Measurements from ENCODE around the gene ARNT2. TPM values are rescaled to one million over a fixed set of nuclear protein-coding genes. Genes with fewer than 3 reads are reported as not detected.

The ARNT2 gene
- total RNA-seq, 1 experiment from 2014 or later = 3.6 TPM

DNA sequence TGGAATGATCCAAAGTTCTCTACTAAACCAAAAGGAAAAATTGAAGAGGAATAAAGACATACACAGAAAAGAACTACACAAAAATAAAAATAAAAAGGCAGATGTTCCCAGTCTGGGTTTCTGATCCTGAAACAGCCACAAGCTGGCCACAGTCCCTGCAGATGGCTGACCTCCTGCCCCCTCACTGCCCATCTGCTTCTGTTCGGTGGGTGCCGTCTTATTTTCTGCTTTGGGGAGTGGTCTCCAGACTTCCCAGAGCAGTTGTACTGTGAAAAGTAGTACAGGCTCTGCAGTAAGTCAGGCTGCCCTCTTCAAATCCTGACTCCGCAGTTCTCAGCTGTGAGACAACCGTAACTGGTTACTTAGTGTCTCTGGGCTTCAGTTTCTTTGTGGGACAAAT lies 94.5 kb downstream of the ARNT2 start:
- Mint-ChIP-seq H3K4me3 (ENCODE audit: low read depth, unreplicated experiment) (no peak overlapping the region), H3K36me3 (ENCODE audit: insufficient read depth, unreplicated experiment) (no peaks in the 10 kb centered on the region), H3K27ac (ENCODE audit: unreplicated experiment) (no peak overlapping the region), H3K9me3 (ENCODE audit: low read depth, unreplicated experiment) (peaks cover 3% of the 10 kb centered on the region), H3K4me1 (ENCODE audit: low read depth, unreplicated experiment) (peaks cover 25% of the 10 kb centered on the region), H3K27me3 (ENCODE audit: unreplicated experiment) (peaks cover 18% of the 10 kb centered on the region)
- intact Hi-C loops (cut with micrococcal nuclease; ENCODE audit: unreplicated experiment) = no loop called here
- TF ChIP-seq, protein P1, sequence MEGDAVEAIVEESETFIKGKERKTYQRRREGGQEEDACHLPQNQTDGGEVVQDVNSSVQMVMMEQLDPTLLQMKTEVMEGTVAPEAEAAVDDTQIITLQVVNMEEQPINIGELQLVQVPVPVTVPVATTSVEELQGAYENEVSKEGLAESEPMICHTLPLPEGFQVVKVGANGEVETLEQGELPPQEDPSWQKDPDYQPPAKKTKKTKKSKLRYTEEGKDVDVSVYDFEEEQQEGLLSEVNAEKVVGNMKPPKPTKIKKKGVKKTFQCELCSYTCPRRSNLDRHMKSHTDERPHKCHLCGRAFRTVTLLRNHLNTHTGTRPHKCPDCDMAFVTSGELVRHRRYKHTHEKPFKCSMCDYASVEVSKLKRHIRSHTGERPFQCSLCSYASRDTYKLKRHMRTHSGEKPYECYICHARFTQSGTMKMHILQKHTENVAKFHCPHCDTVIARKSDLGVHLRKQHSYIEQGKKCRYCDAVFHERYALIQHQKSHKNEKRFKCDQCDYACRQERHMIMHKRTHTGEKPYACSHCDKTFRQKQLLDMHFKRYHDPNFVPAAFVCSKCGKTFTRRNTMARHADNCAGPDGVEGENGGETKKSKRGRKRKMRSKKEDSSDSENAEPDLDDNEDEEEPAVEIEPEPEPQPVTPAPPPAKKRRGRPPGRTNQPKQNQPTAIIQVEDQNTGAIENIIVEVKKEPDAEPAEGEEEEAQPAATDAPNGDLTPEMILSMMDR (IDR thresholded peaks at IDR 0.05; ENCODE audit: unreplicated experiment) = no peak
- BruUV-seq (replicated peaks) = no TSS peak
- CTCF ChIA-PET = no interaction called here
- no peak for DNase-seq

DNA sequence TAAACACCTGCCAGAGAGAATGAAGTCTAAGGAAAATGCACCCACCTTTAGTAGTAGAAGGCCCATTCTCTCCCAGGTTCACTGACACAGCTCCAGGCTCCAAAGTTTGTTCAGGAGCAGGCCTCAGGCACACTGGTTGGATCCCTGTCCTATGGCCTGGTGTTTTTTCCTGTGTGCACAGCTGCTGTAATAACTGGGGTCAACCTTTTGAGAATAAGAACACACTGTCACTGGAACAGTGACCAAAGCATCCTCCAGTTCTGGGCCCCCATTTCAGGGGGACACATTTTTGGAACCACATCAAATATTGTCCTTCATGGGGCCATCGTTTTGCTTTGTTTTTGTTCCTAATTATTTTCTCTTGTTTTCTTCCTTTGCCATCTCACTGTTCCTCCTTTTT lies 95.8 kb downstream of the ARNT2 start:
- BruUV-seq (replicated peaks) = no TSS peak
- CTCF ChIA-PET = interaction anchor here (0.7 kb wide), 1 partner anchor 276 kb away, joined by 3 read pairs; no protein-coding TSS in a partner anchor
- intact Hi-C loops (cut with micrococcal nuclease; ENCODE audit: unreplicated experiment) = no loop called here
- Mint-ChIP-seq H3K36me3 (ENCODE audit: insufficient read depth, unreplicated experiment) (no peaks in the 10 kb centered on the region), H3K27ac (ENCODE audit: unreplicated experiment) (no peak overlapping the region), H3K9me3 (ENCODE audit: low read depth, unreplicated experiment) (peaks cover 3% of the 10 kb centered on the region), H3K4me3 (ENCODE audit: low read depth, unreplicated experiment) (no peak overlapping the region), H3K27me3 (ENCODE audit: unreplicated experiment) (peaks cover 30% of the 10 kb centered on the region), H3K4me1 (ENCODE audit: low read depth, unreplicated experiment) (peaks cover 11% of the 10 kb centered on the region)
- TF ChIP-seq, protein P1 (IDR thresholded peaks at IDR 0.05; ENCODE audit: unreplicated experiment) = no peak
- DNase-seq = no peak

DNA sequence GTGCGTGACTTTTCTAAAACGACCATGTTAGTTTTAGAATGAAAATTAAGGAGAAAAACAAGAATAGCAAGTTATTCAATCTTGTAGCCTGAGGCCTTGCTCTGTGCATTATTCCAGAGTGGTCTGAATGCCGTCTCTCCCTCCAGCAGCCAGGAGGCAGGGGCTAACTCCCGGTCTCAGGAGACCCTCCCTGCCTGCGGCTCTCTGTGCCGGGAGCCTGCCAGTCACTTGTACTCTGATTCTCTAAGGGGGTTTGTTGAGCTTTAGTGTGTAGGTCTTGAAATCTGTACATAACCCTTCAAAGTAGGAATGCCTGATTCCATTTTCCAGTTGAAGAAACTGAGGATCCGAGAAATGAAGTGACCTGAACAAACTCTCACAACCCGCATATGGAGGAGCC lies 97.3 kb downstream of the ARNT2 start:
- intact Hi-C loops (cut with micrococcal nuclease; ENCODE audit: unreplicated experiment) = no loop called here
- no TSS peak for BruUV-seq (replicated peaks)
- Mint-ChIP-seq H3K36me3 (ENCODE audit: insufficient read depth, unreplicated experiment) (no peaks in the 10 kb centered on the region), H3K27ac (ENCODE audit: unreplicated experiment) (no peak overlapping the region), H3K4me3 (ENCODE audit: low read depth, unreplicated experiment) (no peak overlapping the region), H3K4me1 (ENCODE audit: low read depth, unreplicated experiment) (no peaks in the 10 kb centered on the region), H3K9me3 (ENCODE audit: low read depth, unreplicated experiment) (peaks cover 3% of the 10 kb centered on the region), H3K27me3 (ENCODE audit: unreplicated experiment) (peaks cover 30% of the 10 kb centered on the region)
- CTCF ChIA-PET = no interaction called here
- TF ChIP-seq, protein P1 (IDR thresholded peaks at IDR 0.05; ENCODE audit: unreplicated experiment) = no peak
- no peak for DNase-seq

DNA sequence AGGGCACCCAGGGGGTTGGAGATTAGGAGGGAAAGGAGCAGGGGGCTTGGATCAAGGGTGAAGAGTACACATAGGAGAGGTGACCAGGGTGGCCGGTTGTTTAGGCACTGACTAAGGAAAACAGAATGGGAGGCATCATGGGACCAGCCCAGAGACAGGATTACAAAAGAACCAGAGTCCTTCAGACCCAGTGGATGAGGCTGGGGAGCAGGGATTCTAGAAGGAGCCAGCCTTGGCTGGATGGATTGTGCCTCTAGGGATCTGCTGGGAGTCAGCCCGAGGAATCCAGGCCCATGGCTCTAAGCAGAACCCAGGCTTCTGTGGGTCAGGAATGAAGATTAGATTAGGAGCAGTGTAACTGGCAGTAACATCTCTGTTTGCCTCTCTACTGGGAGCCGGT lies 98.6 kb downstream of the ARNT2 start:
- Mint-ChIP-seq H3K4me3 (ENCODE audit: low read depth, unreplicated experiment) (no peak overlapping the region), H3K27me3 (ENCODE audit: unreplicated experiment) (peaks cover 30% of the 10 kb centered on the region), H3K27ac (ENCODE audit: unreplicated experiment) (no peak overlapping the region), H3K36me3 (ENCODE audit: insufficient read depth, unreplicated experiment) (no peaks in the 10 kb centered on the region), H3K4me1 (ENCODE audit: low read depth, unreplicated experiment) (no peaks in the 10 kb centered on the region), H3K9me3 (ENCODE audit: low read depth, unreplicated experiment) (peaks cover 3% of the 10 kb centered on the region)
- DNase-seq = no peak
- CTCF ChIA-PET = no interaction called here
- intact Hi-C loops (cut with micrococcal nuclease; ENCODE audit: unreplicated experiment) = no loop called here
- TF ChIP-seq, protein P1 (IDR thresholded peaks at IDR 0.05; ENCODE audit: unreplicated experiment) = no peak
- no TSS peak for BruUV-seq (replicated peaks)

Data from Calu3 (cell line).